GM18508 (cell line): ENCODE measurements around the gene EXT2.

Source experiments
- ATAC-seq: cut with Tn5 transposase; IDR thresholded peaks from one replicate; pipeline ENCODE4 v1.9.1; 2021; ENCODE audit warnings: moderate number of reproducible peaks; ENCODE audit not compliant: insufficient read depth, unreplicated experiment

Gene EXT2

GRCh38 chr11:44192462-44193100, 97.1 kb downstream of the EXT2 start:
- ATAC-seq = no peak

- ATAC-seq = no peak
Observed at GRCh38 chr11:44193856-44194255, 98.4 kb downstream of the EXT2 start.

DNA sequence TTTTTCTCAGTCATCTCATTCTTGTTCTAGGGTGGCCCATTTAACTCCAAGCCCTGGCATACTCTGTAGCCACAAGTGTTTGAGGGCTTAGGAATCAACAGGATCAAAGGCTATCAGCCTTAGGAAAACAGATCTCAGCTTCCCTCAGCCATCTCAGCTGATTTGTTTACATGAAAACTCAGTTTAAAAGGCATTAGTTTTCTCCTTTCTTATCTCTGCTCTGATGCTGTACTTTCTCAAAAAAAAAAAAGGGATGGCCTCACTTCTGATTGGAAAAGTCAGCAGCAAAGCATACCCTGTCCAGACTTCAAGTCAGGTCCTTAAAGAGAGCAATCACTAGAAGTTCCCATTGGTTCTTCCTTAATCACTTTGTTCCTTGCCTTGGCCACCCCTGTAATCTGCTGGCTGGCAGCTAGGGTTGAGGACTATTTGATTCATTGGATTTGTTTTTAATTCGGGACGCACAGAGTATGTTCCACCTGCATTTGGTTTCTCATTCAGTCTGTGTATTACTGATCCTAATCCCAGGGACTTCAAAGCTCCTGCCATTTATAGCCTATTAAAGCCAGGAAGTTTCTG, 102.8 kb downstream of the EXT2 start:
- no peak for ATAC-seq

GRCh38 chr11:44199298-44199697, 103.8 kb downstream of the EXT2 start:
- no peak for ATAC-seq

DNA sequence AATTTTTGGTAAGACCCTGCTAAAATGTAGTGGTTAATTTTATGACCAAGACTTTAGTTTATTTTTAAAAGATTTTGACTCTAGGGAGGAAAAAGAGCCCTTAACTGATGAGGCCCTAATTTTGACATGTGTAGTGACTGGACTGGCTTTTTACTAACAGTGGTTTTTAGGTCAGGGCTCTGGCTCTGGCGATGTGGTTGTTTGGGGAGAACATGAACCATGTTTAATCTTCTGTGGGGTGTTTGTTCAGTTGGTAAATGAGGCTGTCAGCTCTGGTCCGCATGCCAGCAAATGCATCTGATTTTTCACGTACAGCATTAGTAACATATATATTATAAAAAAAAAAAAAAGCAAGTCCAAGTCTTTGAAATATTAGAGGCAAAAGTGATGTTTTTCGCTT, 104.3 kb downstream of the EXT2 start:
- ATAC-seq = no peak

GRCh38 chr11:44203270-44204043, 108.0 kb downstream of the EXT2 start:
- no peak for ATAC-seq

DNA sequence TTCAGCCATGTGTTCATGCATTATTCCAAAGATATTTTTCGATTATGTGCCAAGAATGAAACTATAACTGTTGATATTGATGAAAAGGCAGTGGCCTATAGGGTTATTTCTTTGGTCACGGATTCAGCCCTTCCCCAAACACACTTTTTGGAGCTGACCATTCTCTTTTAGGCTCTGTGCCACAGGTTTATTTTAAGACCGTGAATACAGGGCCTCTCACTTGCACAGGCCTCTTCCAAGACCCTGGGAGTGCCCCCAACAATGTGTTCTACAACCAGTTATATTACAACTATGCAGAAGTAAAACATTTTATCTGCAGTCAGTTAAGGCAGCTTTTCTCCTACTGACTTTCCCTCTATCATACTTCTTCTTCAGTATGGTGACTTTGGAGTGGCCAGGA, 109.9 kb downstream of the EXT2 start:
- no peak for ATAC-seq

GRCh38 chr11:44205836-44206235, 110.4 kb downstream of the EXT2 start:
- no peak for ATAC-seq

DNA sequence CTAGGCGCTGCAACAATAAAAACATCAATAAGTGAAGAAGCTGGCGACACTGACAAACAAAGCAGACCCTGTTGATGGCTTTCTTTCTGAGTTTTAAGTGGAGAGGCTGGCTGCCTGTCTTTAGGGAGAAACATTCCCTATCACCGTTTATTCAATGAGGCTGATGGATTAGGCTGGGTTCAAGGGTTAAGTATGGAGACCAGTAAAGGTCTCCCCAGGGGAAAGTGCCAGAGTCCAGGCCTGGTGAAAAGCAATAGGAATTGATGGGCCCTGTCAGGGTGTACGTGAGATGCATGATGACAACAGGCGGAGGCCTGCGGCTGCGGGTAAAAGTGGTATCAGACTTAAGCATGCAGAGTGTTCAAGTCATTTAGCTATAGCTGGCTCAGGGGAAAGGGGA, 111.8 kb downstream of the EXT2 start:
- ATAC-seq = no peak

DNA sequence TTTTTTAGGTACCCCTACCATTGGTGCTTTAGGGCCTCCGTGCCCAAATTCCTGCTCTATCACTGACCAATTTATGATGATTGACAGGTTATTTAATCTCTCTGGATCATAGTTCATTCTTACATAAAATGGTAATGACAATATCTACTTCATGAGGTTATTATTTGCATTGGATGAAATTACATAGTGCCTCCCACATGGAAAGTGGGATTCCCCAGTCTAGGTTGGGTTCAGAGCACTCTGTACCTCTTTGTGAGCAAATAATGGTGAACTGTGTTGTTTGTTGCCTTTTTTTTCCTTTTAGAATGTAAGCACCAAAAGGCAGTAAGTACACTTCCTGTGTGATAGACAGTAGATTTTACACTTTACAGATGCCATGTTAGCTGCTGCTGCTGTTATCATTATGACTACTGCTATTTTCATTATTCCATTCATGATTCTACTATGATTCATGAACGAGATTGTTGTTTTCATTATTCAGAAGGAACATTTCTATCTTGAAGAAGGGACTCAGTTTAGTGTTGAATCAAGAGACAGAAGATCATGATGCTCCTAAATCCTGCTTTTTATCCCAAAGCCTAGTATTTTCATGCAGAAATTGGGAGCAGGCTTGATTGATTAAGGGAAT, 113.6 kb downstream of the EXT2 start:
- ATAC-seq = no peak

GRCh38 chr11:44212128-44212527, 116.7 kb downstream of the EXT2 start:
- ATAC-seq = no peak

DNA sequence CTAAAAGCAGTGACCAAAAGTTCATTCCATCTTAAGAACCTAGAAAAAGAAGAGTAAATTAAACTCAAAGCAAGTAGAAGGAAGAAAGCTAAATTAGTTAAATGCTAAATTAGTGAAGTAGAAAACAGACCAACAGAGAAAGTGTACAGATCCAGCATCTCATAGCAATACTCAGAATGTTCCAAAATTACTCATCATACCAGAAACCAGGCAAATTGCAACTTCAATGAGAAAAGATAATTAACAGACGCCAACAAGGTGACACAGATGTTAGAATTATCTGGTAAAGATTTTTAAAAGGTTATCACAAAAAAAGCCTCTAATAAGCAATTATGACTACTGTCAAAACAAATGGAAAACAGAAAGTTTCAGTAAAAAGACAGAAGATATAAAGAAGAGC, 117.7 kb downstream of the EXT2 start:
- no peak for ATAC-seq

DNA sequence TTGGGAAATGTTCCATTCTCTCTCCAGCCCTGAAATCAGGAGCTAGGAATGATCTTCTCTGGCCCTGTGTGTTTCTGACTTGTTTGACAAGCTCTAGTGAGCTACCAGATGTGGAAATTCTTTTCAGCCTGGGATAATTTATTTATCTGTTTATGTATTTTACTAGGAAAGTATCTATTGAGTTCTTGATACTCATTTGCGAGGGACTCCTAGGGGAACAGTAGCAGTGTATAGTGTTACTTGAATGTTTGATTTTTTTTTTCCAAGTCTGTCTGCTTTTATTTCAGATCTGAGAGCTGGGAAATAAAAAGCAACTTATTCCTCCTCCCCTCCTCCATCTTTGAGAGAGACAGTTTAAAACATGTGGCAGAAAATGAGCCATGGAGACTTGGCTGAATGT, 122.0 kb downstream of the EXT2 start:
- ATAC-seq = no peak

DNA sequence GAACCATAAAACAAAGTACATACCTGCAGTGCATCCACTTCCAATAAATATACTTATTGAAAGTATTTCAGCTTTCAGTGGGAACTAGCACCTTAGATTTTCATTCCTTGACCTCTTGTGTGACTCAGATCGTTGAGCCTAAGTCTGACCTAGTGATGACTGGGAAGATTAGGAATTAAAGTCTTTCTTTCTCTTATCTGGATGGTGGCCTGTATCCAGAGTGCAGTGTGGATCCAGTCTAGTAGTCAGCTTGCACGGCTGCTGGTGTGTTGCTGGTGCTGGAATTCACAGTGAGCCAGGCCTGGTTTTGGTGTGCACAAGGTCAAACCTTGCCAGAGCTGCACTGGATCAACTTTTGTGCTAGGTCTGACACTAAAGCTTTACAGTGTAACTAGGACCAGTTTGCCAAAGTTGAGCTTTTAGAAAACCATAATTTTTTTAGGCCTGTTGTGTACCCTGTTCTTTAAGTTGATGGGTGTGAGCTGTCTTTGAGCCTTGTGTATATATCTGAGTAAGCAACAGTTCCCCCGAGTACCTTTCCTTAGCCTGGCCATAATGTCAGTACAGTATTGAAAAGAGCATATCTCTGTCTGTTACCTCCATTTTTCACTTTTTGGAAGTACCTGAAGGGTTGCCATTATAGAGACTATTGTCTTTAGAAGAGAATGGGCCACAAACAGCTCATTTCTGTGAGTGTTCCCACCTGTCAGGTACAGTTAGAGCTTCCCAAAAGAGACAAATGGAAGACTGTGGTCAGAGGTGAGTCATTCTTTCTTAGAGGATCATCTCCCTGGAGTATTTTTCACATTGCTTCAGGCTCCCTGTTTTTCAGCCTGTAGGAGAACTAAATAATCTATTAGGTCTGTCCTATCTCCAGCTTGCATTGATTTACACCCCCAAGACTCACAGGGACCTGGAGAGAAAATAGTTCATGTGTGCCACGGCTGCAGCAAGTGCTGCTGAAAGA, 124.6 kb downstream of the EXT2 start:
- ATAC-seq = no peak

DNA sequence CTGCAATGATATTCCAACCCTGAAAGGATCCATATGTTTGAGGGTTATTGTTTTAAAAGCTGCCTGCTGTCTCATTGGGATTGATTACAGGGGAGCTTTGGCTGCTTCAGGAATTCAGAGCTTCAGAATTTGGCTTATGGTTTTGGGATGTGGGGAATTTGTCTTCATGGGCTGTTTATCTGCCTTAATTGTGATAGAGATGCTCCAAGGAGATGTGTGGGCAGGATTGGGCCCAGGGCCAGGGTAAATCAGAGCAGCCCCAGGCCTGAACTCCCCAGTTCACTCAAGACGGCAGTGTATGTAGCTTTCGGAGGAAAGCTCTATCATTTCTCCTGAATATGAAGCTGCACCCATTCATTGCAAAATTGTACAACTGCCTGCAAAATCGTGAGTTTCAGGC, 126.0 kb downstream of the EXT2 start:
- no peak for ATAC-seq

GRCh38 chr11:44221992-44222391, 126.5 kb downstream of the EXT2 start:
- ATAC-seq = no peak

GRCh38 chr11:44223238-44223637, 127.8 kb downstream of the EXT2 start:
- ATAC-seq = no peak

DNA sequence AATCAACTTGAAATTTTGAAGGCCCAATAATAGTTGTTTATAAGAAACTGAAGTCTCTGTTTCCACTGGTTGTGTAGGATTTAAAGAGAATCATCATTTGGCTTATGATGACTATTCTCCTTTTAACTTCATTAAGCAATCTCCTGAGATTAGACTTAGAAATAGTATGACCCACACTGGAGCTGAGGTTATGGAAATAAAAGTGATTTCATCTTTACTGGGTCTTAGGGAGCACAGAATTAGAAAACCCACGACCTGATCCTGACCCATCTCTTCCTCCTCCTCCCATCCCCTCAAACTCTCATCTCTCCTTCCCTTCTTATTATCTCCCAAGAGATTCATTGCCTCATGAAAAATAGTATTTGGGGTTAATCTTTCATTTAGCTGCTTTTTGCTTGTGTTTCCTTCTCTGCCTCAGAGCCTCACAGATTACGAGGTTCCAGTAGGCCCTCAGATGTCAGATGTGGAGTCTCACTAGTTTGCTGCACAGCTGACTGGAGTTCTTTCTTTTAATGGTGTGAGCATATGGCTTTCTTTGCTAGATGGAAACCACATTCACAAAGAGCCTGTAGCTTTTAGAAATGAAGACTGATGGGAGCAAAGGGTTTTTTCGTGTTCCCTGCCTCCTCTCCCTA, 129.5 kb downstream of the EXT2 start:
- no peak for ATAC-seq

- no peak for ATAC-seq
Observed at GRCh38 chr11:44226490-44226889, 131.0 kb downstream of the EXT2 start.

DNA sequence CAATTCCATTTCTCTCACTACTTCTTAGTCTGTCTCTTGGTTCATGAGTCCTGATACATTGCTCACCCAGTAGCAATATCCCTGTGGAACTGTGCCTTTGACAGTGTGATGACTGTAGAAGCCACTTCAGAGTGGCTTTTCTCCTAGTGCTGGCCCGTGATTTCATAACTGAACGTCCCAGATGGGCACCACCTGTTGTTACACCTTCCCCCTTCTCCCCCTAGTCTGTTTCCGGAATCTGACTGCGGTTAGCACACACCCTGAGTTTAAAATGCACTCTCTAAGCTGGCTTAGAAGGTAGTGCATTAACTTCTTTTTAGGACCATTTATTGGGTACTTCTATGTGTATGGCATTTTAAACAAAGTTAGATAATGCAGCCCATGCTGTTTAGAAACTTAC, 131.5 kb downstream of the EXT2 start:
- ATAC-seq = no peak
